ENCODE data around the gene ACAD8. TPM values are rescaled to one million over a fixed set of nuclear protein-coding genes. Genes with fewer than 3 reads are reported as not detected.

Gene ACAD8
- 9.7 and 11.1 TPM in 2 replicates for total RNA-seq (2012; rRNA removed)
- 18.3 and 21.2 TPM in 2 replicates for polyA plus RNA-seq (2012; rRNA removed)
- polyA plus RNA-seq (2012; cell fraction: cytosol; rRNA removed): 11.3 and 13.6 TPM in 2 replicates
- 45.4 and 71.9 TPM in 2 replicates for polyA plus RNA-seq (2012; cell fraction: nucleus; rRNA removed; ENCODE audit: low replicate concordance)
- percentile 61 among the genes with signal in this experiment for Bru-seq, nascent RNA
- BruChase-seq, experiment 1, labeled RNA remaining after a 6-hour chase: percentile 70 among the genes with signal in this experiment
- percentile 76 among the genes with signal in this experiment for BruChase-seq, experiment 2, labeled RNA remaining after a 2-hour chase
- long read RNA-seq, transcript ACAD8-201 (11 exons, 2,249 nt): major isoform, 26 of 46 reads
- long read RNA-seq, partial matches to known transcripts: 2 of 46 reads
- long read RNA-seq, other reads (novel, unspliced or antisense): 16 of 46 reads

- peak; percentile 99 for ATAC-seq (ENCODE audit: low read depth)
- peak within 1 kb of the TSS; percentile 57 for H3K14ac ChIP-seq (replicated peaks; ENCODE audit: low read depth, low read length)
- H3K27me3 ChIP-seq (ENCODE audit: control insufficient read depth, insufficient read depth, low read length): no peaks in the 10 kb centered on the region
- peak; percentile 95 for DNase-seq
- in situ Hi-C loops (cut with MboI; ENCODE audit: low sequenced_read_pairs): loop anchor here (10.0 kb wide), 1 partner anchor 209 kb away; no protein-coding TSS in a partner anchor
- no peaks in the 10 kb centered on the region; the same call in 1 of the 2 replicates for H3K4me1 ChIP-seq (ENCODE audit: control insufficient read depth, insufficient read depth, low read length)
- H2BK5ac ChIP-seq (ENCODE audit: low read depth, low read length, poor library complexity, severe bottlenecking): peak within 1 kb of the TSS; percentile 63
- H3K36me3 ChIP-seq (ENCODE audit: control insufficient read depth, insufficient read depth, low read length): peaks cover 16% of the 10 kb centered on the region
- H3K9ac ChIP-seq (ENCODE audit: low read depth, low read length): peak within 1 kb of the TSS; percentile 66
- intact Hi-C loops (cut with micrococcal nuclease): loop anchor here (1.0 to 10.0 kb wide), 3 partner anchors 29 to 209 kb away; partner anchors contain the start of gene VPS26B
- peak within 1 kb of the TSS; percentile 62 for H3K4me2 ChIP-seq (ENCODE audit: low read depth, low read length)
- H4K5ac ChIP-seq (ENCODE audit: low read depth, low read length): peak within 1 kb of the TSS; percentile 44
- H2AFZ ChIP-seq (replicated peaks; ENCODE audit: low read length, poor library complexity): peak within 1 kb of the TSS; percentile 96
- dilution Hi-C loops (cut with HindIII; ENCODE audit: low sequenced_read_pairs, unreplicated experiment): no loop called here
- H3K56ac ChIP-seq (ENCODE audit: extremely low read depth, insufficient read depth, low read length): peak within 1 kb of the TSS; percentile 70; the same call in 1 of the 2 replicates
- ChIA-PET CTCF (interaction anchor here (0.6 to 1.2 kb wide), 2 partner anchors 9 to 48 kb away, joined by 4 to 7 read pairs; no protein-coding TSS in a partner anchor), POLR2A (ENCODE audit: unreplicated experiment) (no interaction called here)
- peak within 1 kb of the TSS; percentile 23; the same call in 1 of the 2 replicates for H3K18ac ChIP-seq (ENCODE audit: low read depth, low read length)
- H3K27ac ChIP-seq (ENCODE audit: insufficient read depth, low read length): peak within 1 kb of the TSS; percentile 41
- WGBS, 2 experiments (ENCODE audit: extremely low coverage in 2 of 2, insufficient read length in 1 of 2): 0% methylated on average over 39 of the region's 70 CpGs; no CpG with 5 or more reads in 1 of the 2 experiments
- no peak within 1 kb of the TSS for H2BK15ac ChIP-seq (ENCODE audit: low read depth, low read length)
- H2BK120ac ChIP-seq (ENCODE audit: low read depth, low read length): no peak within 1 kb of the TSS
- H3K9me3 ChIP-seq (ENCODE audit: control insufficient read depth, insufficient read depth, low read length): no peaks in the 10 kb centered on the region
- peak within 1 kb of the TSS; percentile 83 for H2AK9ac ChIP-seq (replicated peaks; ENCODE audit: low read depth, low read length, poor library complexity)
- H3K9me1 ChIP-seq (ENCODE audit: insufficient read depth, low read length): no peaks in the 10 kb centered on the region; the same call in 1 of the 2 replicates
- peak within 1 kb of the TSS; percentile 54 to 76; a peak in 3 of 4 replicates for H4K8ac ChIP-seq (ENCODE audit: low read depth in 2 of 2, low read length in 2 of 2)
- H3K4ac ChIP-seq (ENCODE audit: low read depth, low read length): peak within 1 kb of the TSS; percentile 44
- H3K23ac ChIP-seq (ENCODE audit: low read depth, low read length): peak within 1 kb of the TSS; percentile 86
- H2BK20ac ChIP-seq (ENCODE audit: low read depth, low read length): no peak within 1 kb of the TSS
- H4K20me1 ChIP-seq (ENCODE audit: insufficient read depth, low read length): no peaks in the 10 kb centered on the region; the same call in 1 of the 2 replicates
- peak within 1 kb of the TSS; percentile 2; the same call in 1 of the 2 replicates for H4K91ac ChIP-seq (ENCODE audit: insufficient read depth, low read depth, low read length)
- peak within 1 kb of the TSS; percentile 61 for H3K4me3 ChIP-seq (ENCODE audit: insufficient read depth, low read depth, low read length)
- H3K79me1 ChIP-seq (ENCODE audit: low read depth in 1 of 2, low read length in 2 of 2): peaks cover 11 to 28% of the 10 kb centered on the region in 2 experiments
- H2AK5ac ChIP-seq (ENCODE audit: low read depth, low read length): no peak within 1 kb of the TSS
- no TSS peak for BruUV-seq (replicated peaks)
- no peak for TF ChIP-seq CEBPB (IDR thresholded peaks at IDR 0.05; ENCODE audit: low read depth, low read length)
- TF ChIP-seq RFX5 (IDR thresholded peaks at IDR 0.05; ENCODE audit: low read depth, low read length): no peak
- no peak for TF ChIP-seq NFE2L2 (IDR thresholded peaks at IDR 0.05; ENCODE audit: low read depth, low read length)
- no peak for TF ChIP-seq SMC3 (IDR thresholded peaks at IDR 0.05; ENCODE audit: low read depth, low read length)
- TF ChIP-seq MAFK (IDR thresholded peaks at IDR 0.05; ENCODE audit: low read depth, low read length): no peak
- no peak for TF ChIP-seq CTCF (conservative IDR thresholded peaks at IDR 0.05; ENCODE audit: low read depth, low read length)
- TF ChIP-seq RCOR1 (IDR thresholded peaks at IDR 0.05; ENCODE audit: insufficient replicate concordance, low read length): no peak
- TF ChIP-seq CHD1 (IDR thresholded peaks at IDR 0.05; ENCODE audit: low read depth, low read length): no peak
- TF ChIP-seq RAD21 (IDR thresholded peaks at IDR 0.05; ENCODE audit: low read length): no peak
- peak; percentile 38; the same call in 1 of the 2 replicates for TF ChIP-seq MXI1 (IDR thresholded peaks at IDR 0.05; ENCODE audit: borderline replicate concordance, low read depth, low read length)
- TF ChIP-seq FOS (IDR thresholded peaks at IDR 0.05; ENCODE audit: low read depth, low read length): no peak
- TF ChIP-seq BHLHE40 (IDR thresholded peaks at IDR 0.05; ENCODE audit: low read depth, low read length): no peak
Observed at GRCh38 chr11:134253188-134253993, at the start of gene ACAD8, which contains the start of gene THYN1. TSS of gene ACAD8 (plus strand) at chr11:134253568. CDS start at chr11:134253601, 33 bp downstream. TSS of gene THYN1 (minus strand) at chr11:134253352. CDS start at chr11:134252882, 470 bp downstream.

Data from IMR-90 (cell line).